ENCODE data around the gene CASP2. TPM values are rescaled to one million over a fixed set of nuclear protein-coding genes. Genes with fewer than 3 reads are reported as not detected.
"Not testable (repeated sequence)": the region's sequence is repeated elsewhere in the genome, so short reads cannot be mapped to it uniquely, and the experiment has no call there.

The CASP2 gene
- total RNA-seq, 1 donor from 2014 or later: 19.0 TPM

DNA sequence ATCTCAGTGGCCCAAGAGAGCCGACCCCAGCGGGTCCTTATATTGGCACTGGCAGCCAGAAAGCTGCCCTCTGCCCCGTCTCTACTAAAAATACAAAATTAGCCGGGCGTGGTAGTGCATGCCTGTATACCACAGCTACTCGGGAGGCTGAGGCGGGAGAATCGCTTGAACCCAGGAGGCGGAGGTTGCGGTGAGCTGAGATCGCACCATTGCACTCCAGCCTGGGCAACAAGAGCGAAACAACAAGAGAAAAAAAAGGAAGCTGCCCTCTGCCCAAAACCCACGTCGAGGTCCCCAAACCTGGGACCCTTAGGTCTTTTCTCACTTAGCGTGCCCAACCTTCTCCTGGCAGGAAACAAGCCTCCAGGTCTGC lies 24.0 kb upstream of the CASP2 start:
- DNase-seq (ENCODE audit: low read depth): not testable (repeated sequence)

GRCh38 chr7:143265017-143265693 lies 23.0 kb upstream of the CASP2 start:
- DNase-seq (ENCODE audit: low read depth): no peak

- DNase-seq (ENCODE audit: low read depth): no peak
Observed at GRCh38 chr7:143269251-143269650, 18.9 kb upstream of the CASP2 start.

GRCh38 chr7:143271240-143271639 lies 16.9 kb upstream of the CASP2 start:
- DNase-seq (ENCODE audit: low read depth): no peak

DNA sequence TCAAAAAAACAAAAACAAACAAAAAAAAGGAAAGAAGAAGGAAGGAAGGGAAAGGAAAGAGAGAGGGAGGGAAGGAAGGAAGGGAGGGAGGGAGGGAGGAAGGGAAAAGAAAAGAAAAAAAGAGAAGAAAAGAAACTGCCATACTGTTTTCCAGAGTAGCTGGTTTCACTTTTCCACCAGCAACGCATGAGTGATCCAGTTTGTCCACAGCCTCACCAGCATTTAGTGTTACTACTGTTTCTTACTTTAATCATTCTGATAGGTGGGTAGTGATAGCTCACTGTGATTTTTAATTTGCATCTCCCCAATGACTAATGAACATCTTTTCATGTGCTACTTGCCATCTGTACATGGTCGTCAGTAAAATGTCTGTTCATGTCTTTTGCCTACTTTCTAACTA lies 15.3 kb upstream of the CASP2 start:
- DNase-seq (ENCODE audit: low read depth): no peak

DNA sequence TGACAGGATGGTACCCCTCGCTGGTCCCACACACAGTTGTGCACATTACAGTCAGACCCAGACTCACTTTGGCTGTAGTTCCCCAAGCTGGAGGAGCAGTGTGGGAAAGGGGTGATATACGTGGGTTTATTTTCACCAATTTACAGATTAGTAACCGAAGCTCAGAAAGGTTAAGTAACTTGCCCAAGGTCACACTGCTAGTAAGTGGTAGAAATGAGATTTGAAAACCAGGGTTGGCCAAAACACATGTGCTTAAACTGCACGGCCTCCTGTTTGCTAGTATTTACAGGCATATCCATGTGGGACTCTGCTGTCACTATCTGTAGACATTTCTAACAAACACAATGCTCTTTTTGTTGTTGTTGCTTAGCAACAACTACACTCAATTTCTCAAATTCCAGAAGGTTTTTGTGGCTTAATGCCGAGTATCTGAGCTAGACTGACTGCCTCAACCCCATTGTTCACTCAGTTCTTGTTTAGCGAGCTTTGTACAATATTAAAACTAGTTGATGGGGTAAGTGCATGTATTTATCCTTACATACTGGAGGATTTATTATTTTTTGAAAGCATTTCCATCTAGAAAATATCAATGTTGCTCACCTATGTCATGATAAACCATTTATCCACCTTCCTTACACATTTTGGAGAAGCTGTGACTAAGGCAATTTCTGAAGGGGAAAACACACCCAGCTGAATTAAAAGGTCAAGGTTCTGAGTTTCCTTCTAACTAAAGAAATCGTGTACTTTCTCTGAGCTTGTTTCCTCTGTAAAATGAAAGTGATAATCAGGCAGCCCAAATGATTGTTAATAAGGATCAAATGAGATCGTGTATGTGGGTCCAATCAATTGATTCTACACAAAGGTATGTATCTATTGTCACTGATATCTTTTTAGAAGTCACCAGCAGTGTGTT lies 8.7 kb upstream of the CASP2 start:
- DNase-seq (ENCODE audit: low read depth): peak; percentile 95

GRCh38 chr7:143280160-143280559 lies 8.0 kb upstream of the CASP2 start:
- DNase-seq (ENCODE audit: low read depth): no peak

- DNase-seq (ENCODE audit: low read depth): no peak
Observed at GRCh38 chr7:143280566-143280965, 7.6 kb upstream of the CASP2 start.

DNA sequence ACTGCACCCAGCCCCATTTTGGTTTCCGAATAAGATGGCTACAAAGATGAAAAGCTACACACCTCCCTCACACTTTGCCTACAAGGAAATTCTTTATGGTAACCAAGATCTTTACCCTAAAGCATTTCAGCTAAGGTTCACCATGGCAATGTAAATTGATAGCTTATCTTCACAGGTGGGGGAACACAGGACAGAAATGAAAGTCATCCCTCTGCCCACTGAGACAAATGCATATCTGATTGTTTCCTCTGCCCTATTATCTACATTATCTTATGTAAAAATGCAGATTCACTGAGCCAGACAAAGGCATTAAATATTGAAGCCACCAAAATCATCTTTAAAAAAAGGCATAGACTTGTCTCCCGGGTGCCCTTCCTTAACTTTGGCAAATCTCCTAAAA lies 6.6 kb upstream of the CASP2 start:
- DNase-seq (ENCODE audit: low read depth): no peak

DNA sequence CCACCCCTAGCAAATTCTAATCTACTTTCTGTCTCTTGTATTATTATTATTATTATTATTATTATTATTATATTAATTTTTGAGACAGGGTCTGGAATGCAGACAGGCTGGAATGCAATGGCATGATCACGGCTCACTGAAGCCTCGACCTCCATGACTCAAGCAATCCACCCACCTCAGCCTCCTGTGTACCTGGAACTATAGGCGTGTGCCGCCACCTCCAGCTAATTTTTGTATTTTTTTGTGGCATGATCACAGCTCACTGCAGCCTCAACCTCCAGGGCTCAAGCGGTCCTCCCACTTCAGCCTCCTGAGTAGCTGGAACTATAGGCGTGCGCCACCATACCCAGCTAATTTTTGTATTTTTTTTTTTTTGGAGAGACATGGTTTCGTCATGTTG lies 6.0 kb upstream of the CASP2 start:
- DNase-seq (ENCODE audit: low read depth): no peak

- no peak for DNase-seq (ENCODE audit: low read depth)
Observed at GRCh38 chr7:143283381-143283780, 4.8 kb upstream of the CASP2 start.

DNA sequence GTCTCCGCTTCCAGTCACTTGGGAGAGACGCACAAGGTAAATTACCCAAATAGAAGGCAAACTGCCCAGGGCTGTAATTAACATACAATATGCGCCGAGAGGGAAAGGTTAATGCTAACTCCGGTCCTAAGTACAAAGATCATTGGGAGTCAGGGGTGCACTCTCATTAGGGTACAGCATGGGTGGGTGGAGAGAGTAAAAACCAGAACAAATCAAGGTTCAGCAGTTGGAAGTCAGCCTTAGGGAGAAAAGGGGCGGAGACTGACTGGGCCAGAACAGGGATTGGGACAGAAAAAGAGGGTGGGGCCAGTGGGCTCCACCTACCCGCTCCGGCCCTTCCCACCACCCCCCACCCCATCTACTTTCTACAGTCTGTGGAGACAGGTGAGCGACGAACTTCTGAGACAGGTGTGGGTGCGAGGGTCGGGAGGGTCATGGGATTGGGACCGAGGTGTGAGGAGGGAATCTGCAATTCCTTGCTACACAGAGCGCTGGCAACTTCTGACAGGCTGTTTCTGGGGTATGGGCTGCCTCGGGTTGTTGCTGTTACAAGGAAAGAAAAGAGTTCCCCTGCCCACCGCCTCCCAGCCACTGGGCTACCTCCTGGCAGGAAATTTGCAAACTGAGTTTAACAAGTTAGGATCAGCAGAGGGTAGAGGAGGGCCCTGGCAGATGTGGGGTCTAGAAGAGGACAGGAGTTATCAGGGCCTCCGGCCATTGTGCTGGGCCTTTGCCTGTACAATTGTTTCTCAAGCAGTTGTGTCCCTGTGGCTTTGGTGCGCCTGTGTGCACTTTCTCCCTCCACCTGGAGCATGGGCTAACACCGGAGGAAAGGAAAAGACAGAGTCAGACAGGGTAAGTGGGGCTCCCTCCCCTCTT lies 3.3 kb upstream of the CASP2 start, which contains the start of gene TMEM139:
TMEM139 (plus strand) TSS at position 368 of the 879 bp plus-strand sequence. CDS start 1,000 bp downstream, outside the sequence.
- peak; percentile 79 for DNase-seq (ENCODE audit: low read depth)

DNA sequence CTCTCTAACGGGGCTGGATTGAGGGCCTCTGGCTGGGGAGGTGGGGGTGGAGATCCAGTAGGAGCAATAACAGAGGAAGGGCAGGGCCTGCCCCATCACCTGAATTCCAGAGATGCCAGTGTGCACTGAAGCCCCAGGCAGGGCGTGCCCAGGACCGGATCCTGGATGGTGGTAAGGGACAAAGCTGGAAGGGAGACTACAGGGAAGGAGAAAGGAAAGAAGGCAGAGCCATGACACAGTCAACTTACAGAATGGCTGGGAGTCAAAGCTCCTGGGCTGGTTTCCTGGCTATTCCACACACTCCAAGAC lies 2.7 kb upstream of the CASP2 start:
- peak; percentile 83 for DNase-seq (ENCODE audit: low read depth)

GRCh38 chr7:143285806-143286521 lies 2.2 kb upstream of the CASP2 start:
- DNase-seq (ENCODE audit: low read depth): no peak

DNA sequence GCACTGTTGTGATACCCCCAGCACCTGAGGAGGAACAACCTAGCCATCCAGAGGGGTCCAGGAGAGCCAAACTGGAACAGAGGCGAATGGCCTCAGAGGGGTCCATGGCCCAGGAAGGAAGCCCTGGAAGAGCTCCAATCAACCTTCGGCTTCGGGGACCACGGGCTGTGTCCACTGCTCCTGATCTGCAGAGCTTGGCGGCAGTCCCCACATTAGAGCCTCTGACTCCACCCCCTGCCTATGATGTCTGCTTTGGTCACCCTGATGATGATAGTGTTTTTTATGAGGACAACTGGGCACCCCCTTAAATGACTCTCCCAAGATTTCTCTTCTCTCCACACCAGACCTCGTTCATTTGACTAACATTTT lies 1.6 kb upstream of the CASP2 start:
- no peak for DNase-seq (ENCODE audit: low read depth)

DNA sequence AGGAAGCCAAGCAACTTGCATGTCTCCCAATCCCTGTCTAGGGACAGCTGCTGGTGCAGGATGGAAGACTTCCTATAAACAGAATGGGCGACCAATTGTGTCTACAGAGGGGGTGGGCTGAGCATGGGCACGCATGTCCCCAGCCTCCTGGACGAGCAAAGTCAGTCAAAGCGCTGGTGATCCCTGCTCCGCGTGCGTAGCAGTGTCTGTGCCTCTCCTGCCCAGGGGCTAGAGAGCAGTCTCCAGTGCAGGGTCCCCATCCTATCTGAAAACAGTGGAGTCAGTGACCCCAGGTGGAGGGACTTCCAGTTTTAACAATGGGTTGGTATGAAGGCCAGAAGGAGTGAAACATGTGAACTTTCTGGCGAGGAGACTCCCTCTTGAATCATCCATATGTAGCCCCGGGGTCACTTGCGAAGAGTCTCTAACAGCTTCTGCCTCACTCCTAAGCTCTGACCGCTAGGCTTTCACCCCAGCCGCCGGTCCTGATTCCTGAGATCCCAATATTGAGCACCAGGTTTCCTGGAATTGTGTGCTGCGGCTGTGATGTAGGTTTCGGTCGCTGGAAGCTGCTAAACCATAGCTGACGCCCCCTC lies 714 bp upstream of the CASP2 start:
- no peak for DNase-seq (ENCODE audit: low read depth)

DNA sequence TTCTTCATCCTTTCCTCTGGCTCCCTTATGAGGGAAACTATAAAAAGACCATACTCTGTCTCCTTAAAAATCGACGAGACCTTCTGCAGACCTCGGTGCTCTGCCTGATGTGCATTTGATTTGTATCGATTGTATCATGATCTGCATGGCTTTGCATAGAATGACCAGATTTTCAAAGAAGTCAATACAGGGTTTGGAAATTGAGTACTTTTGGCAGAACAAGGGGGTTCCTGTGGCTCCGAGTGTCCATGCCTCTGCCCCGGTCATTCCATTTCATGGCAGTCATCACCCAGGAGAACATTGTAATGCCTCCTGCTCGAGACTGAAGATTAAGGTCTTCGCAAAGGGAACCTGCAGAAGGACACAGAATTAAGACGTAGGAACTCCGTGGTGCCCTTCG lies 685 bp downstream of the CASP2 start:
- no peak for DNase-seq (ENCODE audit: low read depth)

GRCh38 chr7:143289421-143289820 lies 1.3 kb downstream of the CASP2 start:
- no peak for DNase-seq (ENCODE audit: low read depth)

DNA sequence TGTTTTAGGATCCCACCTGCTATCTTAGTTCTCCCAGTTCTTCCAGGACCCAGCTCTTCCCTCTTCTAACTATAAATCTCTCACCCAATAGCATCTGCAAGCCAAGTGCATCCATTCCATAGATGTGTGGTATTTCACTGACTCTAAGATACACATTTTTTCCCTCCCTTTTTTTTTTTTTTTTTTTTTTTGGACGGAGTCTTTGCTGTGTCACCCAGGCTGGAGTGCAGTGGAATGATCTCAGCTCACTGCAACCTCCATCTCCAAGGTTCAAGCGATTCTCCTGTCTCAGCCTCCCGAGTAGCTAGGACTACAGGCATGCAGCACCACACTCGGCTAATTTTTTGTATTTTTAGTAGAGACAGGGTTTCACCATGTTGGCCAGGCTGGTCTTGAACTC lies 1.7 kb downstream of the CASP2 start:
- not testable (repeated sequence) for DNase-seq (ENCODE audit: low read depth)

DNA sequence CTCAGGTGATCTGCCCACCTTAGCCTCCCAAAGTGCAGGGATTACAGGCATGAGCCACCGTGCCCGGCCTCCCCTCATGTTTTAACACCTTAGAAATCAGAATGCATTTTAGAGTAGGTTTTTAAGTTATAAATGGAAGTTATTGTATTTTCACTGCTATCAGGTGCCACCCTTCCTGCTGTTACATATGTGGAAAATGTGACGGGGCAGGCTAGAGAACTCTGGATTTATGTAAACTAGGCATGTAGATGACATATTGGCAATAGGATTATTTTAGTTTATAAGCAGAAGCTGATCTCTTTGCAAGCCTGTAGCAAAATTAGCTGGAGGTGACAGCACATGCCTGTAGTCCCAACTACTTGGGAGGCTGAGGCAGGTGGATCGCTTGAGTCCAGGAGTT lies 2.1 kb downstream of the CASP2 start:
- no peak for DNase-seq (ENCODE audit: low read depth)

GRCh38 chr7:143292876-143293275 lies 4.7 kb downstream of the CASP2 start:
- DNase-seq (ENCODE audit: low read depth): no peak

Data from renal cortical epithelial cell (primary cell).